Hepatic stellate cell (primary cell): Measurements from ENCODE around the gene NUP98.

Experiments used
- DNase-seq: peaks from one replicate; pipeline ENCODE4 v3.0.0; 2011; ENCODE audit warnings: low spot score

Gene NUP98

GRCh38 chr11:3735827-3736226 is 61.5 kb downstream of the NUP98 start:
- no peak for DNase-seq

GRCh38 chr11:3732671-3733436 is 64.5 kb downstream of the NUP98 start:
- no peak for DNase-seq

GRCh38 chr11:3723014-3723708 is 74.2 kb downstream of the NUP98 start:
- peak; percentile 66 for DNase-seq

GRCh38 chr11:3722100-3722499 is 75.3 kb downstream of the NUP98 start:
- no peak for DNase-seq

GRCh38 chr11:3720997-3721396 is 76.4 kb downstream of the NUP98 start:
- no peak for DNase-seq

GRCh38 chr11:3712274-3712673 is 85.1 kb downstream of the NUP98 start:
- DNase-seq = no peak

- DNase-seq = no peak
Observed at GRCh38 chr11:3710485-3711259, 86.7 kb downstream of the NUP98 start.

- DNase-seq = no peak
Observed at GRCh38 chr11:3709977-3710376, 87.4 kb downstream of the NUP98 start.

- DNase-seq = no peak
Observed at GRCh38 chr11:3707176-3707575, 90.2 kb downstream of the NUP98 start.

- DNase-seq = no peak
Observed at GRCh38 chr11:3703383-3703782, 94.0 kb downstream of the NUP98 start.

GRCh38 chr11:3700910-3701309 is 96.4 kb downstream of the NUP98 start:
- no peak for DNase-seq

- DNase-seq = no peak
Observed at GRCh38 chr11:3700410-3700809, 96.9 kb downstream of the NUP98 start.

GRCh38 chr11:3686751-3687150 is 110.6 kb downstream of the NUP98 start:
- no peak for DNase-seq

- no peak for DNase-seq
Observed at GRCh38 chr11:3685923-3686322, 111.4 kb downstream of the NUP98 start.

GRCh38 chr11:3684819-3685172 is 112.6 kb downstream of the NUP98 start:
- no peak for DNase-seq

- DNase-seq = no peak
Observed at GRCh38 chr11:3684129-3684818, 113.1 kb downstream of the NUP98 start.

GRCh38 chr11:3683039-3683438 is 114.3 kb downstream of the NUP98 start:
- DNase-seq = no peak

GRCh38 chr11:3679077-3679476 is 118.3 kb downstream of the NUP98 start:
- DNase-seq = no peak

GRCh38 chr11:3675971-3676370 is 121.4 kb downstream of the NUP98 start:
- no peak for DNase-seq

GRCh38 chr11:3674189-3674588 is 123.2 kb downstream of the NUP98 start:
- DNase-seq = no peak

GRCh38 chr11:3671334-3672254 is 125.8 kb downstream of the NUP98 start, which contains the start of gene CHRNA10:
TSS of gene CHRNA10 (minus strand) at chr11:3671384. CDS start at chr11:3671312, 72 bp downstream.
- no peak for DNase-seq
